ENCODE measurements around the gene STRN4.

DNA sequence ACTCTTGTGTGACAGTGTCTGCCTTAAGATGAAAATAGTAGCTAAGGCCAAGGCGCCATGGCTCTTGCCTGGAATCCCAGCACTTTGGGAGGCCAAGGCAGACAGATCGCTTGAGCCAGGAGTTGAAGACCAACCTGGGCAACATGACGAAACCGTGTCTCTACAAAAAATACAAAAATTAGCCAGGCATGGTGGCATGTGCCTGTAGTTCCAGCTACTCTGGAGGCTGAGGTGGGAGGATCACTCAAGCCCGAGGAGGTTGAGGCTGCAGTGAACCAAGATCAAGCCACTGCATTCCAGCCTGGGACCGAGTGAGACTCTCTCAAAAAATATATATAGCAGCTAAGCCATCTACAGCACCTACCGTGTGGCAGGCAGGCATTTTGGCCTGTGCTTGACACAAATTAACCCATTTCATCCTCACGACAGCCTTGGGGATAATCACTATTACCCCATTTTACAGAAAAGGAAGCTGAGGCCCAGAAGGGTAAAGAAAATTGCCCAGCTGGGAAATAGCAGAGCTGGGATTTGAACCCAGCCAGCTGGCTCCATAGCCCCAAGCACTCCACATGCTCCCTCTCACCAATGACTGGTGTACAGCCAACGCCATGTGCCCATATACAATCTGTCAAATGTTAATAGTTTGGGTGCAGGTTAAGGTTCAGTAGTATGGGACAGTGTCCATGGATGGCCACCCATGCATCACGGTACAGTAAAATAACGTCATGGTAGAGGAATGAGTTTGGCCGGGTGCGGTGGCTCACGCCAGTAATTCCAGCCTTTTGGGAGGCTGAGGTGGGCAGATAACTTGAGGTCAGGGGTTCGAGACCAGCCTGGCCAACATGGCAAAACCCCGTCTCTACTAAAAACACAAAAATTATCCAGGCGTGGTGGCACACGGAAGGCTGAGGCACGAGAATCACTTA, 39.1 kb upstream of the STRN4 start:
- TF ChIP-seq, protein P1, sequence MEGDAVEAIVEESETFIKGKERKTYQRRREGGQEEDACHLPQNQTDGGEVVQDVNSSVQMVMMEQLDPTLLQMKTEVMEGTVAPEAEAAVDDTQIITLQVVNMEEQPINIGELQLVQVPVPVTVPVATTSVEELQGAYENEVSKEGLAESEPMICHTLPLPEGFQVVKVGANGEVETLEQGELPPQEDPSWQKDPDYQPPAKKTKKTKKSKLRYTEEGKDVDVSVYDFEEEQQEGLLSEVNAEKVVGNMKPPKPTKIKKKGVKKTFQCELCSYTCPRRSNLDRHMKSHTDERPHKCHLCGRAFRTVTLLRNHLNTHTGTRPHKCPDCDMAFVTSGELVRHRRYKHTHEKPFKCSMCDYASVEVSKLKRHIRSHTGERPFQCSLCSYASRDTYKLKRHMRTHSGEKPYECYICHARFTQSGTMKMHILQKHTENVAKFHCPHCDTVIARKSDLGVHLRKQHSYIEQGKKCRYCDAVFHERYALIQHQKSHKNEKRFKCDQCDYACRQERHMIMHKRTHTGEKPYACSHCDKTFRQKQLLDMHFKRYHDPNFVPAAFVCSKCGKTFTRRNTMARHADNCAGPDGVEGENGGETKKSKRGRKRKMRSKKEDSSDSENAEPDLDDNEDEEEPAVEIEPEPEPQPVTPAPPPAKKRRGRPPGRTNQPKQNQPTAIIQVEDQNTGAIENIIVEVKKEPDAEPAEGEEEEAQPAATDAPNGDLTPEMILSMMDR (IDR thresholded peaks at IDR 0.05; ENCODE audit: insufficient read depth, low read length) = no peak
- TF ChIP-seq GABPA (IDR thresholded peaks at IDR 0.05; ENCODE audit: low read depth) (no peak), POLR2AphosphoS5 (IDR thresholded peaks at IDR 0.05; ENCODE audit: low read depth) (no peak; the same call in 1 of the 2 replicates)
- TF ChIP-seq, protein P2, sequence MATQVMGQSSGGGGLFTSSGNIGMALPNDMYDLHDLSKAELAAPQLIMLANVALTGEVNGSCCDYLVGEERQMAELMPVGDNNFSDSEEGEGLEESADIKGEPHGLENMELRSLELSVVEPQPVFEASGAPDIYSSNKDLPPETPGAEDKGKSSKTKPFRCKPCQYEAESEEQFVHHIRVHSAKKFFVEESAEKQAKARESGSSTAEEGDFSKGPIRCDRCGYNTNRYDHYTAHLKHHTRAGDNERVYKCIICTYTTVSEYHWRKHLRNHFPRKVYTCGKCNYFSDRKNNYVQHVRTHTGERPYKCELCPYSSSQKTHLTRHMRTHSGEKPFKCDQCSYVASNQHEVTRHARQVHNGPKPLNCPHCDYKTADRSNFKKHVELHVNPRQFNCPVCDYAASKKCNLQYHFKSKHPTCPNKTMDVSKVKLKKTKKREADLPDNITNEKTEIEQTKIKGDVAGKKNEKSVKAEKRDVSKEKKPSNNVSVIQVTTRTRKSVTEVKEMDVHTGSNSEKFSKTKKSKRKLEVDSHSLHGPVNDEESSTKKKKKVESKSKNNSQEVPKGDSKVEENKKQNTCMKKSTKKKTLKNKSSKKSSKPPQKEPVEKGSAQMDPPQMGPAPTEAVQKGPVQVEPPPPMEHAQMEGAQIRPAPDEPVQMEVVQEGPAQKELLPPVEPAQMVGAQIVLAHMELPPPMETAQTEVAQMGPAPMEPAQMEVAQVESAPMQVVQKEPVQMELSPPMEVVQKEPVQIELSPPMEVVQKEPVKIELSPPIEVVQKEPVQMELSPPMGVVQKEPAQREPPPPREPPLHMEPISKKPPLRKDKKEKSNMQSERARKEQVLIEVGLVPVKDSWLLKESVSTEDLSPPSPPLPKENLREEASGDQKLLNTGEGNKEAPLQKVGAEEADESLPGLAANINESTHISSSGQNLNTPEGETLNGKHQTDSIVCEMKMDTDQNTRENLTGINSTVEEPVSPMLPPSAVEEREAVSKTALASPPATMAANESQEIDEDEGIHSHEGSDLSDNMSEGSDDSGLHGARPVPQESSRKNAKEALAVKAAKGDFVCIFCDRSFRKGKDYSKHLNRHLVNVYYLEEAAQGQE (IDR thresholded peaks at IDR 0.05; ENCODE audit: insufficient replicate concordance, low read depth) = no peak
